Measurements from ENCODE around the gene SEC24C.
A peak's percentile ranks its signal among the peaks of the same experiment; 100 is the strongest.

SEC24C gene

DNA sequence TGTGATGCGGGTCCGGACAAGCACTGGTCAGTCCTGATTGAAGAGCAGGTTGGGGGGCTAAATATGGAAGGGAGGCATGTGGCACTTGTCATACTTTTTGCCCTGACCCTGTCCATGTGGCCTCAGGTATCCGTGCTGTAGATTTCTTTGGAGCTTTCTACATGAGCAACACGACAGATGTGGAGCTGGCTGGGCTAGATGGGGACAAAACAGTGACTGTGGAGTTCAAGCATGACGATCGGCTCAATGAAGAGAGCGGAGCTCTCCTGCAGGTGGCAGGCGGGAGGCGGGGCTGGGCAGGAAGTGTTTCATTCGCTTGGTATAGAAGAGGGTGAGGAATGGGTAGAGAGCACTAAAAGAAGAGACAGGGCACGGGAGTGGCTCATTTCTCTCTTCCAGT, 24.7 kb downstream of the SEC24C start:
- TF ChIP-seq ELF4 (IDR thresholded peaks at IDR 0.05): no peak
- TF ChIP-seq FOXM1 (IDR thresholded peaks at IDR 0.05; ENCODE audit: borderline replicate concordance): no peak
- TF ChIP-seq FOXA1 (IDR thresholded peaks at IDR 0.05): no peak
- no peak for TF ChIP-seq L3MBTL2 (conservative IDR thresholded peaks at IDR 0.05)
- no peak for TF ChIP-seq SUZ12 (IDR thresholded peaks at IDR 0.05)
- no peak for TF ChIP-seq ZNF384 (IDR thresholded peaks at IDR 0.05)
- TF ChIP-seq FOXK2 (IDR thresholded peaks at IDR 0.05): no peak
- no peak for TF ChIP-seq BHLHE40 (IDR thresholded peaks at IDR 0.05; ENCODE audit: borderline replicate concordance)
- TF ChIP-seq ARNT (IDR thresholded peaks at IDR 0.05): no peak
- ChIA-PET CTCF (no interaction called here), POLR2A (interaction anchor here (1.0 to 2.0 kb wide), 3 partner anchors 11 to 24 kb away, joined by 3 to 9 read pairs (median 3); partner anchors contain the start of genes CHCHD1 and SEC24C)
- no peak for DNase-seq (ENCODE audit: extremely low spot score)

- POLR2A ChIA-PET: interaction anchor here (1.0 to 4.2 kb wide), 4 partner anchors 11 to 25 kb away, joined by 3 to 68 read pairs (median 6); partner anchors contain the start of genes CHCHD1 and SEC24C
Measured at GRCh38 chr10:73769396-73769795, 25.2 kb downstream of the SEC24C start.

DNA sequence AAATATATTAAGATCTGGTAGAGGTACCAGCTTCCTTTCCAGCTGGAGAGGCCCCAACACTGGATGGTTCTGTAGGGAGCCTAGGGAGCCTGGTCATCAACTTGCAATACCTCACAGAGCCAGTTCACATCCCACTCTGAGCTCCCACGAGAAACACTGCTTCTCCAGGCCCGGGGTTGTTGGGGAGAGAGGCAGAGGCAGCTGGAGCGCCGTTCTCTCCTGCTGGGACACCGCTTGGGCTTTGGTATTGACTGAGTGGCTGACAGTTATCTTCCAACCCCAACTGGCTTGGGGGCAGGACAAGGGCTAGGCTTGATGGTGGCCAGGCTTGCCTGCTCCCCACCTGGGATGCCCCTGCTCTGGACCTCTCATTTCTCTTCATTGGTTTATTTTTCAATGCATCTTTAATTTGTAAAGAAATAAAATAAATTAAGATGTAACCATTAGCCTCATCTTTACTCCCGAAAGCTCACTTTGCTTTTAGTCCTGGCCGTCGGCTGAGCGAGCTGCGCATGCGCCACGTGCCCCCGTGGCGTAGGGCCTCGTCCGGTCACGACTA, 27.6 kb downstream of the SEC24C start:
- CTCF ChIA-PET: interaction anchor here (0.6 kb wide), 2 partner anchors 24 to 131 kb away, joined by 3 read pairs; no protein-coding TSS in a partner anchor
- TF ChIP-seq SP1 (IDR thresholded peaks at IDR 0.05) (no peak), FOXM1 (IDR thresholded peaks at IDR 0.05; ENCODE audit: borderline replicate concordance) (no peak), TARDBP (IDR thresholded peaks at IDR 0.05) (no peak), SUZ12 (IDR thresholded peaks at IDR 0.05) (no peak), NFRKB (IDR thresholded peaks at IDR 0.05) (no peak), ZNF384 (IDR thresholded peaks at IDR 0.05) (no peak), HDGF (IDR thresholded peaks at IDR 0.05; ENCODE audit: borderline replicate concordance) (no peak), LEF1 (IDR thresholded peaks at IDR 0.05; ENCODE audit: borderline replicate concordance) (no peak), FOXK2 (IDR thresholded peaks at IDR 0.05) (no peak), CTBP1 (IDR thresholded peaks at IDR 0.05; ENCODE audit: borderline replicate concordance) (no peak), ARNT (IDR thresholded peaks at IDR 0.05) (no peak), L3MBTL2 (conservative IDR thresholded peaks at IDR 0.05) (no peak), ELF4 (IDR thresholded peaks at IDR 0.05) (no peak), BHLHE40 (IDR thresholded peaks at IDR 0.05; ENCODE audit: borderline replicate concordance) (no peak), FOXA1 (IDR thresholded peaks at IDR 0.05) (no peak)
- TF ChIP-seq, protein P1, sequence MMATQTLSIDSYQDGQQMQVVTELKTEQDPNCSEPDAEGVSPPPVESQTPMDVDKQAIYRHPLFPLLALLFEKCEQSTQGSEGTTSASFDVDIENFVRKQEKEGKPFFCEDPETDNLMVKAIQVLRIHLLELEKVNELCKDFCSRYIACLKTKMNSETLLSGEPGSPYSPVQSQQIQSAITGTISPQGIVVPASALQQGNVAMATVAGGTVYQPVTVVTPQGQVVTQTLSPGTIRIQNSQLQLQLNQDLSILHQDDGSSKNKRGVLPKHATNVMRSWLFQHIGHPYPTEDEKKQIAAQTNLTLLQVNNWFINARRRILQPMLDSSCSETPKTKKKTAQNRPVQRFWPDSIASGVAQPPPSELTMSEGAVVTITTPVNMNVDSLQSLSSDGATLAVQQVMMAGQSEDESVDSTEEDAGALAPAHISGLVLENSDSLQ (IDR thresholded peaks at IDR 0.05): no peak
- POLR2A ChIA-PET: interaction anchor here (1.1 to 4.5 kb wide), 11 partner anchors 8 to 108 kb away, joined by 3 to 68 read pairs (median 7); partner anchors contain the start of genes CHCHD1 and SEC24C
- peak; percentile 75 for DNase-seq (ENCODE audit: extremely low spot score)

More at GRCh38 chr10:73769396-73769795, 25.2 kb downstream of the SEC24C start:
- CTCF ChIA-PET: interaction anchor here (0.7 kb wide), 1 partner anchor 1022 kb away, joined by 4 read pairs; no protein-coding TSS in a partner anchor
- TF ChIP-seq FOXM1 (IDR thresholded peaks at IDR 0.05; ENCODE audit: borderline replicate concordance): no peak
- no peak for TF ChIP-seq CTBP1 (IDR thresholded peaks at IDR 0.05; ENCODE audit: borderline replicate concordance)
- no peak for DNase-seq (ENCODE audit: extremely low spot score)

- peak; percentile 63 for DNase-seq (ENCODE audit: extremely low spot score)
- TF ChIP-seq CTBP1 (IDR thresholded peaks at IDR 0.05; ENCODE audit: borderline replicate concordance): peak; percentile 54; the same call in 1 of the 2 replicates
- no peak for TF ChIP-seq FOXA1 (IDR thresholded peaks at IDR 0.05)
- no peak for TF ChIP-seq FOXM1 (IDR thresholded peaks at IDR 0.05; ENCODE audit: borderline replicate concordance)
- TF ChIP-seq SUZ12 (IDR thresholded peaks at IDR 0.05): no peak
- TF ChIP-seq TARDBP (IDR thresholded peaks at IDR 0.05): peak; percentile 72; the same call in 1 of the 2 replicates
- TF ChIP-seq ARNT (IDR thresholded peaks at IDR 0.05): no peak
- ChIA-PET POLR2A (interaction anchor here (0.7 to 4.5 kb wide), 13 partner anchors 9 to 520 kb away, joined by 3 to 68 read pairs (median 4); partner anchors contain the start of genes CHCHD1, MRPS16, SEC24C and ZSWIM8), CTCF (interaction anchor here (0.6 to 1.0 kb wide), 5 partner anchors 23 to 130 kb away, joined by 3 read pairs; no protein-coding TSS in a partner anchor)
Measured at GRCh38 chr10:73772281-73773151, 28.3 kb downstream of the SEC24C start.

DNA sequence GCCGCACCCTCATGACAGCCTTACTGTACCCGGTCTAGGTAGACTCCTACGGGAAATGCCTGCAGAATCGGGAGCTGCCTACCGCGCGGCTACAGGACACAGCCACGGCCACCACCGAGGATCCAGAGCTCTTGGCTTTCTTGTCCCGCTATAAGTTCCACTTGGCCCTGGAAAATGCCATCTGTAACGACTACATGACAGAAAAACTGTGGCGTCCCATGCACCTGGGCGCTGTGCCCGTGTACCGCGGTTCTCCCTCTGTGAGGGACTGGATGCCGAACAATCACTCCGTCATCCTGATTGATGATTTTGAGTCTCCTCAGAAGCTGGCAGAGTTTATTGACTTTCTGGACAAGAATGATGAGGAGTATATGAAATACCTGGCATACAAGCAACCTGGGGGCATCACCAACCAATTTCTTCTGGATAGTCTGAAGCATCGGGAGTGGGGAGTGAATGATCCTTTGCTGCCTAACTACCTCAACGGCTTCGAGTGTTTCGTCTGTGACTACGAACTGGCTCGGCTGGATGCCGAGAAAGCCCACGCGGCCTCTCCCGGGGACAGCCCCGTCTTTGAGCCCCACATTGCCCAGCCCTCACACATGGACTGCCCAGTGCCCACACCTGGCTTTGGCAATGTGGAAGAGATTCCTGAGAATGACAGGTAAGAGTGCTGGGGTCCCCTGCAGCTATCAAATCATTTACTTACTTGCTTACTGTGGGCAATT, 29.1 kb downstream of the SEC24C start:
- POLR2A ChIA-PET: interaction anchor here (0.7 to 4.5 kb wide), 12 partner anchors 9 to 521 kb away, joined by 3 to 68 read pairs (median 6); partner anchors contain the start of genes CHCHD1, MRPS16, SEC24C and ZSWIM8
- DNase-seq (ENCODE audit: extremely low spot score): no peak
- CTCF ChIA-PET: interaction anchor here (0.8 to 1.0 kb wide), 4 partner anchors 36 to 106 kb away, joined by 3 to 8 read pairs (median 3); no protein-coding TSS in a partner anchor
- TF ChIP-seq L3MBTL2 (conservative IDR thresholded peaks at IDR 0.05): no peak
- no peak for TF ChIP-seq ZNF384 (IDR thresholded peaks at IDR 0.05)
- no peak for TF ChIP-seq TARDBP (IDR thresholded peaks at IDR 0.05)
- TF ChIP-seq FOXA1 (IDR thresholded peaks at IDR 0.05): no peak
- TF ChIP-seq HDGF (IDR thresholded peaks at IDR 0.05; ENCODE audit: borderline replicate concordance): no peak
- TF ChIP-seq FOXK2 (IDR thresholded peaks at IDR 0.05): no peak
- no peak for TF ChIP-seq LEF1 (IDR thresholded peaks at IDR 0.05; ENCODE audit: borderline replicate concordance)
- no peak for TF ChIP-seq CTBP1 (IDR thresholded peaks at IDR 0.05; ENCODE audit: borderline replicate concordance)
- no peak for TF ChIP-seq ELF4 (IDR thresholded peaks at IDR 0.05)
- TF ChIP-seq SUZ12 (IDR thresholded peaks at IDR 0.05): no peak
- no peak for TF ChIP-seq SP1 (IDR thresholded peaks at IDR 0.05)
- TF ChIP-seq BHLHE40 (IDR thresholded peaks at IDR 0.05; ENCODE audit: borderline replicate concordance): no peak
- TF ChIP-seq, protein P1 (IDR thresholded peaks at IDR 0.05): no peak
- no peak for TF ChIP-seq FOXM1 (IDR thresholded peaks at IDR 0.05; ENCODE audit: borderline replicate concordance)
- no peak for TF ChIP-seq NFRKB (IDR thresholded peaks at IDR 0.05)
- no peak for TF ChIP-seq ARNT (IDR thresholded peaks at IDR 0.05)
